Common myeloid progenitor, CD34-positive (primary cell): ENCODE measurements around the gene RANBP9.

ENCODE experiments used
- CTCF ChIA-PET: fragments of 350-600 bp; sonication (Branson Sonifier 250); formaldehyde crosslinking; loops from one replicate; lab custom pipeline; 2021; ENCODE audit warnings: antibody characterized with exemption; lab: Charles Lee
- POLR2A ChIA-PET: fragments of 350-600 bp; sonication (Branson Sonifier 250); formaldehyde crosslinking; loops from one replicate; lab custom pipeline; 2021; ENCODE audit warnings: antibody characterized with exemption; lab: Charles Lee
- DNase-seq, 3 donors: peaks; one replicate each; pipeline versions ENCODE4 v3.0.0 to v3.0.0-alpha.2; 2013
- H3K27ac ChIP-seq, 2 experiments: 1 replicate in 1 of 2; 2 replicates in 1 of 2; pipeline ENCODE4 v1.7.0; 2013; ENCODE audit warnings: inconsistent platforms in 2 of 2, low read length in 2 of 2, mild to moderate bottlenecking in 2 of 2, low read depth in 1 of 2, moderate library complexity in 1 of 2; ENCODE audit not compliant: severe bottlenecking in 2 of 2, insufficient read depth in 1 of 2, poor library complexity in 1 of 2
- H3K27me3 ChIP-seq, 5 experiments: replicated peaks in 2 of 5; 1 replicate in 3 of 5; 2 replicates in 2 of 5; pipeline versions ENCODE4 v1.6.1 to v1.7.0; 2013; ENCODE audit warnings: low read length in 4 of 5, mild to moderate bottlenecking in 2 of 5, moderate library complexity in 2 of 5, inconsistent platforms in 1 of 5; ENCODE audit not compliant: insufficient read depth in 5 of 5, control insufficient read depth in 4 of 5
- H3K36me3 ChIP-seq, 4 experiments: 1 replicate in 2 of 4; 2 replicates in 2 of 4; pipeline versions ENCODE4 v1.6.1 to v1.7.0; 2013; ENCODE audit warnings: low read length in 3 of 4, control low read depth in 1 of 4, mild to moderate bottlenecking in 1 of 4; ENCODE audit not compliant: control insufficient read depth in 4 of 4, insufficient read depth in 4 of 4
- H3K4me1 ChIP-seq, 4 experiments: 1 replicate in 3 of 4; 2 replicates in 1 of 4; pipeline versions ENCODE4 v1.6.1 to v1.7.1; 2013; ENCODE audit warnings: low read length in 3 of 4, mild to moderate bottlenecking in 3 of 4, control low read depth in 1 of 4, inconsistent platforms in 1 of 4, moderate library complexity in 1 of 4; ENCODE audit not compliant: control insufficient read depth in 4 of 4, insufficient read depth in 4 of 4; ENCODE audit errors: control extremely low read depth in 1 of 4
- H3K4me3 ChIP-seq, 7 experiments: 1 replicate in 4 of 7; 2 replicates in 3 of 7; pipeline versions ENCODE4 v1.5.1 to v1.7.0; 2013; ENCODE audit warnings: mild to moderate bottlenecking in 7 of 7, low read length in 6 of 7, moderate library complexity in 6 of 7, inconsistent platforms in 2 of 7, low read depth in 2 of 7, control low read depth in 1 of 7; ENCODE audit not compliant: insufficient read depth in 4 of 7, control insufficient read depth in 1 of 7; ENCODE audit errors: extremely low read depth in 1 of 7
- H3K9me3 ChIP-seq, 5 experiments: 1 replicate in 4 of 5; 2 replicates in 1 of 5; pipeline versions ENCODE4 v1.6.1 to v1.7.1; 2013; ENCODE audit warnings: low read length in 4 of 5, mild to moderate bottlenecking in 2 of 5, inconsistent platforms in 1 of 5, low read depth in 1 of 5, moderate library complexity in 1 of 5; ENCODE audit not compliant: control insufficient read depth in 4 of 5, insufficient read depth in 2 of 5; ENCODE audit errors: control extremely low read depth in 1 of 5
- WGBS: methylation state at CpG from one replicate; pipeline ENCODE4 v1.1.5; 2013; ENCODE audit not compliant: insufficient coverage; 5-methylcytosine and 5-hydroxymethylcytosine counted together

Gene RANBP9

GRCh38 chr6:13600036-13600435, 111.6 kb downstream of the RANBP9 start:
- Histone ChIP-seq H3K4me3 (no peak overlapping the region), H3K27ac (no peak overlapping the region), H3K36me3 (peaks cover 17 to 60% (median 36%) of the 10 kb centered on the region in 4 experiments), H3K4me1 (no peaks in the 10 kb centered on the region), H3K9me3 (no peaks in the 10 kb centered on the region), H3K27me3 (no peaks in the 10 kb centered on the region)
- ChIA-PET CTCF (no interaction called here), POLR2A (no interaction called here)
- DNase-seq = no peak
- WGBS = 100% methylated on average over 2 of the region's 6 CpGs

GRCh38 chr6:13597073-13597472, 114.6 kb downstream of the RANBP9 start:
- Histone ChIP-seq H3K27me3 (no peaks in the 10 kb centered on the region), H3K4me1 (no peaks in the 10 kb centered on the region), H3K9me3 (no peaks in the 10 kb centered on the region), H3K36me3 (peaks cover 24 to 72% (median 44%) of the 10 kb centered on the region in 4 experiments), H3K27ac (no peak overlapping the region), H3K4me3 (no peak overlapping the region)
- POLR2A ChIA-PET = interaction anchor here (0.6 kb wide), 1 partner anchor 1298 kb away, joined by 4 read pairs; no protein-coding TSS in a partner anchor
- CTCF ChIA-PET = interaction anchor here (0.7 kb wide), 1 partner anchor 137 kb away, joined by 3 read pairs; no protein-coding TSS in a partner anchor
- no peak for DNase-seq
- 94% methylated on average over 2 of the region's 4 CpGs for WGBS

GRCh38 chr6:13593720-13594119, 117.9 kb downstream of the RANBP9 start:
- DNase-seq = no peak
- POLR2A ChIA-PET = no interaction called here
- no peaks in the 10 kb centered on the region for H3K4me1 ChIP-seq
- WGBS = 96% methylated on average over 5 of the region's 6 CpGs
- H3K4me3 ChIP-seq = no peak overlapping the region
- no peaks in the 10 kb centered on the region for H3K27me3 ChIP-seq
- H3K36me3 ChIP-seq = peaks cover 18 to 70% (median 33%) of the 10 kb centered on the region in 4 experiments
- no peaks in the 10 kb centered on the region for H3K9me3 ChIP-seq
- H3K27ac ChIP-seq = no peak overlapping the region
- CTCF ChIA-PET = interaction anchor here (0.9 to 1.0 kb wide), 2 partner anchors 9 to 11 kb away, joined by 3 read pairs; no protein-coding TSS in a partner anchor

- Histone ChIP-seq H3K4me1 (no peaks in the 10 kb centered on the region), H3K9me3 (no peaks in the 10 kb centered on the region), H3K27ac (no peak overlapping the region), H3K4me3 (no peak overlapping the region), H3K36me3 (peaks cover 17 to 68% (median 33%) of the 10 kb centered on the region in 4 experiments), H3K27me3 (no peaks in the 10 kb centered on the region)
- ChIA-PET CTCF (interaction anchor here (0.9 kb wide), 1 partner anchor 8 kb away, joined by 3 read pairs; no protein-coding TSS in a partner anchor), POLR2A (no interaction called here)
- no peak for DNase-seq
- 97% methylated on average over 6 of the region's 6 CpGs for WGBS
Observed at GRCh38 chr6:13593103-13593502, 118.5 kb downstream of the RANBP9 start.

- Histone ChIP-seq H3K27me3 (no peaks in the 10 kb centered on the region), H3K4me3 (no peak overlapping the region), H3K9me3 (no peaks in the 10 kb centered on the region), H3K4me1 (no peaks in the 10 kb centered on the region), H3K27ac (no peak overlapping the region), H3K36me3 (peaks cover 24 to 75% (median 43%) of the 10 kb centered on the region in 4 experiments)
- ChIA-PET POLR2A (no interaction called here), CTCF (interaction anchor here (1.2 kb wide), 1 partner anchor 16 kb away, joined by 4 read pairs; no protein-coding TSS in a partner anchor)
- DNase-seq = no peak
- WGBS = 99% methylated on average over 19 of the region's 21 CpGs
Observed at GRCh38 chr6:13591205-13591921, 120.3 kb downstream of the RANBP9 start.

- Histone ChIP-seq H3K36me3 (peaks cover 24 to 70% (median 42%) of the 10 kb centered on the region in 4 experiments), H3K4me1 (no peaks in the 10 kb centered on the region), H3K4me3 (no peak overlapping the region), H3K27me3 (no peaks in the 10 kb centered on the region), H3K9me3 (no peaks in the 10 kb centered on the region), H3K27ac (no peak overlapping the region)
- DNase-seq = peak in 1 of 3 donors; percentile 63
- 100% methylated on average over 1 of the region's 1 CpG for WGBS
- POLR2A ChIA-PET = no interaction called here
- CTCF ChIA-PET = interaction anchor here (1.0 kb wide), 1 partner anchor 253 kb away, joined by 4 read pairs; no protein-coding TSS in a partner anchor
Observed at GRCh38 chr6:13590574-13591153, 121.0 kb downstream of the RANBP9 start.

GRCh38 chr6:13589801-13590200, 121.8 kb downstream of the RANBP9 start:
- Histone ChIP-seq H3K27ac (no peak overlapping the region), H3K36me3 (peaks cover 22 to 61% (median 40%) of the 10 kb centered on the region in 4 experiments), H3K9me3 (no peaks in the 10 kb centered on the region), H3K4me1 (no peaks in the 10 kb centered on the region), H3K27me3 (no peaks in the 10 kb centered on the region), H3K4me3 (no peak overlapping the region)
- 98% methylated on average over 9 of the region's 9 CpGs for WGBS
- POLR2A ChIA-PET = no interaction called here
- CTCF ChIA-PET = interaction anchor here (1.0 to 1.8 kb wide), 2 partner anchors 16 to 252 kb away, joined by 4 to 6 read pairs; no protein-coding TSS in a partner anchor
- DNase-seq = no peak
